KOPT-K1 (cell line): ENCODE results near the gene NAP1L2.
"Not testable (repeated sequence)": the region's sequence is repeated elsewhere in the genome, so short reads cannot be mapped to it uniquely, and the experiment has no call there.

Experiments
- H3K27ac ChIP-seq: fragments of 200-600 bp; sonication (generic); 2 replicates; pipeline ENCODE4 v1.5.1; 2016; ENCODE audit warnings: antibody characterized with exemption, mild to moderate bottlenecking, low read depth, low read length; ENCODE audit not compliant: poor library complexity, severe bottlenecking
- H3K36me3 ChIP-seq: fragments of 200-600 bp; sonication (generic); 2 replicates; pipeline ENCODE4 v1.5.1; 2017; ENCODE audit warnings: antibody characterized with exemption, mild to moderate bottlenecking, low read length, moderate library complexity; ENCODE audit not compliant: insufficient read depth
- H3K9me3 ChIP-seq: fragments of 200-600 bp; sonication (generic); 2 replicates; pipeline ENCODE4 v1.5.1; 2017; ENCODE audit warnings: antibody characterized with exemption, low read length, mild to moderate bottlenecking; ENCODE audit not compliant: insufficient read depth, poor library complexity, severe bottlenecking

The NAP1L2 gene

GRCh38 chrX:73214426-73215094 is at the start of gene NAP1L2:
Gene NAP1L2, minus strand, starts transcription at chrX:73214851. Its CDS starts 359 bp downstream, at chrX:73214492.
- Histone ChIP-seq H3K36me3 (no peaks in the 10 kb centered on the region), H3K9me3 (no peaks in the 10 kb centered on the region), H3K27ac (no peak within 1 kb of the TSS)

- no peaks in the 10 kb centered on the region for H3K36me3 ChIP-seq
- H3K27ac ChIP-seq = no peak overlapping the region
- no peaks in the 10 kb centered on the region for H3K9me3 ChIP-seq
Observed at GRCh38 chrX:73262991-73263390, 48.3 kb upstream of the NAP1L2 start.

DNA sequence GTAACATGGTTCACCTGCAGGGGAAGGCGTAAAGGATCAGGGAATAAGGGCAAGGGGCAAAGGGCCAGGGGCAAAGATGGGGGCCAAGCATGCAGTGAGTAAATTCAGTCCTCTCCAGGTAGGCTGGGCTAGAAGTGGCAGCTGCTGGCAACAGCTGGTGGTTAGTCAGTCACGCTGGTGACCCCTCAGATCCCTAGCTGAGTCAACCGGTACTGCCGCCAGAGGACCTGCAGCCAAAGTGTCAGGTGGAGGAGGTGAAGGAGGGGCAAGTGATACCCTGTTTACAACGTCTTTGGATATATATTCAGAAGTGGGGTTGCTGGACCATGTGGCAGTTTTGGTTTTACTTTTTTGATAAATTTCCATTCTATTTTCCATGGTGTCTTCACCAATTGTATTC is 24.6 kb upstream of the NAP1L2 start:
- no peaks in the 10 kb centered on the region for H3K9me3 ChIP-seq
- H3K36me3 ChIP-seq = no peaks in the 10 kb centered on the region
- no peak overlapping the region for H3K27ac ChIP-seq

- no peaks in the 10 kb centered on the region for H3K9me3 ChIP-seq
- H3K36me3 ChIP-seq = no peaks in the 10 kb centered on the region
- H3K27ac ChIP-seq = no peak overlapping the region
Observed at GRCh38 chrX:73217621-73218020, 3.0 kb upstream of the NAP1L2 start.

GRCh38 chrX:73215246-73215645 is 595 bp upstream of the NAP1L2 start:
- Histone ChIP-seq H3K9me3 (no peaks in the 10 kb centered on the region), H3K36me3 (no peaks in the 10 kb centered on the region), H3K27ac (no peak overlapping the region)

DNA sequence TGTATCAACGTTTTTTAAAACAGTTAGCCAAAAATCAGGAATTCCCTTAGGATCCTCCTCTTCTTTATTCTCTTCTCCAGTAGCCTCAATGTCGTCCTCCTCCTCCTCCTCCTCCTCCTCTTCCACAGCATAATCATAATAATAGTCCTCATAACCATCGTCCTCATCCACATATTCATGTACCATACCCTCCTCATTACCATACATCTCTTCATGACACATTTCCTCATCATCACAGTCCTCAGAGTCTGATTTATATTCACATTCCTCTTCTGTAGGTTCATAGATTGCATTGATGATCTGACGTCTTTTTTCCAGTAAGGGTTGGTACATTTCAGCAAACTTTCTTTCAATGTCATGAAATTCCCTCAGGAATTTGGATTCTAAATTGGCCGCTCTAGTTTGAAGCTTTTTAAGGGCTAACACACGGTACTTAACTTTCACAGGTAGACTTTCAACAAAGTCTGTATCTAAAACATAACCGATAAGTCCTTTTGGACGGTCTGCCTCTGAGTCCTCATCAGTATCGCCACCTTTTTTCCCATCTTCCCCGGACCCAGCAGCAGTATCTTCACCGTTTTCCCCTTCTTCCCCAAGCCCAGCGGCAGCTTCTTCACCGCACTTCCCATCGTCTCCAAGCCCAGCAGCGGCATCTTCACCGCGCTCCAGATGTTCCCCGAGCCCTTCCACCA is 771 bp downstream of the NAP1L2 start:
- no peak overlapping the region for H3K27ac ChIP-seq
- no peaks in the 10 kb centered on the region for H3K36me3 ChIP-seq
- H3K9me3 ChIP-seq = no peaks in the 10 kb centered on the region

DNA sequence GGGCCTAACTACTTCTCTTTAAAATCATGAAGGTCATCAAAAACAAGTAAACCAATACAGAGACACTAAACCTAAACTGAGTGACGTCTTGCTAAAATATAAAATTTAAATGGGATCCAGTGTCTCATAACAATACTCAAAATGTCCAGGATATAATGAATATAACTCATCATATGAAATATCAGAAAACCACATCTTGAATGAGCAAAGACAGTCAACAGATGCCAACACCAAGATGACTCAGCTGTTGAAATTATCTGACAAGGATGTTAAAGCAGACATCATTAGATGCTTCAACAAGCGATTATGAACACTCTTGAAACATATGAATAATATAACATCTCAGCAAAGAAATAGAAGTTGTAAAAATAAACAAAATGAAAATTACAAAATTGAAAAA is 8.3 kb downstream of the NAP1L2 start:
- no peaks in the 10 kb centered on the region for H3K9me3 ChIP-seq
- H3K27ac ChIP-seq = no peak overlapping the region
- H3K36me3 ChIP-seq = no peaks in the 10 kb centered on the region

GRCh38 chrX:73182502-73183114 is 32.0 kb downstream of the NAP1L2 start:
- Histone ChIP-seq H3K36me3 (no peaks in the 10 kb centered on the region), H3K9me3 (no peaks in the 10 kb centered on the region), H3K27ac (no peak overlapping the region)

- H3K36me3 ChIP-seq, H3K9me3 ChIP-seq, H3K27ac ChIP-seq: not testable (repeated sequence)
Observed at GRCh38 chrX:73168945-73169344, 45.7 kb downstream of the NAP1L2 start.
